GM19193 (cell line): Measurements from ENCODE around the gene SORBS1.

Source experiments
- POLR2A ChIP-seq: IDR thresholded peaks from 4 replicates; pipeline ENCODE4 v1.6.1; 2011; ENCODE audit not compliant: insufficient read depth, insufficient read length; ENCODE audit errors: extremely low read depth

SORBS1 gene

DNA sequence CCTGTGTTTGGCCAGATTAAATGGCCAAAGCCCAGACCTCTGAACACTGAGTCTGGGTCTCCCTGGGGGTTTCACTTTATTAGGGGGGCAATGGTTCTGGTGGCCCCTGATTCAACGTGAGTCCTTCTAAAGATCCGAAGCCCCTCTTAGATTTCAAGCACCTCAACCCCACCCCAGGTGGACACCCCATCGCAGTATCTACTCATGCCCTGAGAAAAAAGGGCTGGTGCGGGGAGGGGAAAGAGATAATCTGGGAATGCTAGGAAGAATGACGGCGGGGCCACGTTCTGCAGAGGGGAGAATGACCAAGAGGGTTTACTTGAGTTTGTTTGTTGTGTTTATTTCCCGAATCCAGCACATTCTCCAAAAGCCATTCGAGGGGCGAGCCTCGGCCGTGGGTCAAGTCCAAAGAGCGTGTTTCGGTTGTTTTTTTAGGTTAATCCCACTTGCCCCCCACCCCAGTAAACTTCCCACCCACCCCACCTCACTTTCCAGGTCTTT is 271.2 kb downstream of the SORBS1 start:
- no peak for TF ChIP-seq POLR2A

DNA sequence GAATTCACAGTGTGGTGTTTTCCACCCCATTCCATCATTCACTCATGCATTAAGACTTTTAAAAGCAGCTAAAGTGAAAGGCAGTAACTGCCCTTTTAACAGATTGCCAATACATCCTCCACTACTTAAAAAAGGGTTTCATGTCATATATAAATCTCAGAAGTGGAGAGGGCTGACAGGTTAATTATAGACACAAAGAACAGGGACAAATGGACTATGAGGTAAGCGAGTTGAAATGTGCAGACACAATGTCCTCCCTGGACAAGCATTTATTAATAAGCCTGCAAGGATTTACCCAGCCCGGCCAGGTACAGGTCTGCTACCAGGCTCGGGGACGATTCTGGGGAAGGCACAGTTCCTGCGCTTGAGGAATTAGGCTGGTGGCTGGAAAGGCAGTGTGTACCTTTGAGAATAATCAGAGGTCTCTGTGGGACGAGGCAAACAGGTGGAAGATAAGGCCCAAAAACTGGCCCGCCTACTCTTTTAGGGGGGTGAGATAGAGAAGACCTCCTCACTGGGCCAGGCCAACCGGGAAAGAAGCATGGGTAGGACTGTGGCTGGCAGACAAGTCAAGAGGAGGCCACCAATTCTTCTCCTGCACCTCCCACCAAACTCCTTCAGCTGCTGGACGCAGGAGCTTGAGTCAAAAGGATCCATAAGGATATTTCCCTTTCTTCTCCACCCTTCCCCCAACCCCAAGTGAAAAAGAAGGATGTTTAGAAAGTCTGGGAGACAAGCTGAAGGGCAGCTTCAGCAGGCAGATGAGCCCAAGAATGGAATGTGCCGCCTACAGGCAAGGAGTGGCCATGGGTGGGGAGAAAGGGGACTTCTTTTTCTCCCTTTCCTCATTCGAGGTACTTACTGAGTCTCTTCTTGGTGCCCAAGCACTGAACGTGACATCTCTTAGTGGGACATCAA is 271.9 kb downstream of the SORBS1 start:
- TF ChIP-seq POLR2A = no peak

DNA sequence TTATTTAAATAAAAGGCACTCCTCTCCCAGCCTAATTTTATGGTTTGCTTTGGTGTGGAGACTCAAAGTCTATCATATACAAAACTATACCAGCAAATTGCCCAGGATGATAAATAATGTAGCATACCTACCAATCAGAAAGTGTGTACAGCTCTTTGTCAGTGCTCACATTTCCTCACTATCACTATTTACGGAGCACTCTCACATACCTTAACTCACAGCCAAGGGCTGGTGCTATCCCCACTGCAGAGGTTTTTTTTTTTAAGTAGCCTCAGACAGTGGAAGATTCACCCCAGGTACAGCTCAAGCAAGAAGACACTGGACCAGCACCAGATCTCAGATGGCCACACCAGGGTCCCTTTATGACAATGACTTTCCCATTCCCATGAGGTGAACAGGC is 272.9 kb downstream of the SORBS1 start:
- TF ChIP-seq POLR2A = no peak

DNA sequence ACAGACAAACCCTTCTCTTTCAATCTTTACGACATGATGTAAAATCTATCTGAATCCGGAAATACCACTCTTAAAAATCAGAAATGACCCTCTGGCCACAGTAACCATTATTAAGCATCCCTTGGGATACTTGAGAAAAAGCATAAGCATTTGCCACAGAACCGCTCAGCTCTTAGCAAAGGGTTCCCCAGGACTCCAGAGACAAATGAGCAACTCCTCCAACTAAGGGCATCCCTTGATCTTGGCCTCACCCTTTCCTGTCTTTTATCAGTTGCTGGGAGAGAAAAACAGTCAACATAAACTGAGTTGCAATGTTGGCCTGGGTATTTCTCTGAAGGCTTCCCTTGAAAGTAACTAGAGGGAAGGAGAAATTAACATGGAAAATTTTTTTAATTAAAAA is 273.9 kb downstream of the SORBS1 start:
- no peak for TF ChIP-seq POLR2A

DNA sequence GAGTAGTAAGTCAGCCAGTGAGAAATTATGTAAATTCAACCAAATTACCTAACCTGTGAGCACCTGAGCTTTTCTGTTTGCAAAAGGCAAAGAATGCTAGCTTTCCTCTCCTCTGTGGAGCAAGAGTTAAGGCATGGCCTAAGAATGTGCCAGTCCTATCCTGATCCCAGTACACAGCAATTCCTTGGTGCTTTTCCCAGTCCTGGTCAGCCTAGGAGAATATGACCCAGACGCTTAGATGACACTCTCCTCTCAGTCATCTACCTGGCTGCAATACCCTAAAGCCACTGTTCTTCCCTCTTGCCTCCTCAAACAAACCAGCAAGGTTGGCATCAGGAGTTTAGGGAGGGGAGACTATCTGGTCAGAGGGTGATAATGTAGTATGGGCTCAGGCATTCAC is 274.5 kb downstream of the SORBS1 start:
- no peak for TF ChIP-seq POLR2A

DNA sequence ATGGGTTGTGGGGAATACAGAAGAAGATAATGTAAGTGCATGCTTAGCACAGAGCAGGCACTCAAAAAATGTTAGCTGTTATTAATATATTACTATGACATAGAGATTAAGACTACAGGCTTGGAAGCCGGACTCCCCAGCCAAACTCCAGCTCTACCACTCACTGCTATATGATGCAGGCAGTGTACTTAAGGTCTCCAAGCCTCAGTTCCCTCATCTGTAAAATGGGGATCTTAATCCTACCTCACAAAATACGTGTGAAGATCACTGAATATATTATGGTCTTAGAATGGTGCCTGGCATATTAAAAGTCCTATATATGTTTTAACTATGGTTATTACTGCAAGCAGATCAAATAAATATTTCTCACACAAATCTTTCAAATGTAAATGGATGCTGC is 275.6 kb downstream of the SORBS1 start:
- TF ChIP-seq POLR2A = no peak

DNA sequence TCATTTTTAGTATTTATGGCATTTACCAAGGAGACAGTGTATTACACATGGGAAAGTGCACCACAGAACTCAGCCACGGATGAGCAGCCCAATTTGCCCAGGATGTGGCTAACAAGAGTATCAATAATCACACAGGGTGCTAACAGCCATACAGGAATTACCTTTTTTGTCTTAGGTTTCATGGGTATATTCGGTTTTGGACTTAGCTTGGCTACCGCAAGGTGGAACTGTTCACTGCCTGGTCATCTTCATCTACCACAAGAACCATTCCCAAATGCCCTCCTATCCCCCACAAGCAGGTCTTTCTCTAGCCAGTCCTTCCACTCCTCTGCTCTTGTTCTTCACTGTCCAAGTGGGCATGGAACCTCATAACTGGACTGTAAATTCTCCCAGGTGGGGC is 276.4 kb downstream of the SORBS1 start:
- no peak for TF ChIP-seq POLR2A

DNA sequence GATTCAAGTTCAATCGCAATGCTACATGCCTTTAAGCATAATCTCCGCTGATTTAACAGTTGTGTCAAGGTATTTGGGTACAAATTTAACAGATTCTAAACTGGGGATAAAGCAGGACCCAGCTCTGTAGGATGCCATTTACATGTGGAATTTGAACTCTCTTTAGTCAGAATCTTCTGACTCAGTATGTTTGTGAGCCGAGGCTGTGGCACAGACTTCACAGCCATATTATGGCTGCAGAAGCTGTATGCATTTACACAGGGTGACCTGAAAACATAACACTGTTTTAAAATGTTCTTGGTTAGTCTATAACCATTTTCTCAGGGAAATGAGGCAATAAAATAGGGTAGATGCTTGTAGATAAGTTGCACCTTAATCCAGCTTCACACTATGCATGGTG is 279.1 kb downstream of the SORBS1 start:
- no peak for TF ChIP-seq POLR2A

DNA sequence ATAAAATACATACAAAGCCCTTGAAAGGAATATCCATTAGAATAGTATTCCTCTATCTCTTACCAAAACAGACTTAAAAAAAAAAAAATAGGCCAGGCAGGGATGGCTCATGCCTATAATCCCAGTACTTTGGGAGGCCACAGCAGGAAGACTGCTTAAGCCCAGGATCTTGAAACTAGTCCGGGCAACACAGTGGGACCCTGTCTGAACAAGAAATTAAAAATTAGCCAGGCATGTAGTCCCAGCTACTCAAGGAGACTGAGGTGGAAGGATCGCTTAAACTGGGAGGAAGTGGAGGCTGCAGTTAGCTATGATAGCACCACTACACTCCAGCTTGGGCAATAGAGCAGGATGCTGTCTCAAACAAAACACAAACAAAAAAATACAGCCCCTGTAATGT is 280.0 kb downstream of the SORBS1 start:
- no peak for TF ChIP-seq POLR2A

DNA sequence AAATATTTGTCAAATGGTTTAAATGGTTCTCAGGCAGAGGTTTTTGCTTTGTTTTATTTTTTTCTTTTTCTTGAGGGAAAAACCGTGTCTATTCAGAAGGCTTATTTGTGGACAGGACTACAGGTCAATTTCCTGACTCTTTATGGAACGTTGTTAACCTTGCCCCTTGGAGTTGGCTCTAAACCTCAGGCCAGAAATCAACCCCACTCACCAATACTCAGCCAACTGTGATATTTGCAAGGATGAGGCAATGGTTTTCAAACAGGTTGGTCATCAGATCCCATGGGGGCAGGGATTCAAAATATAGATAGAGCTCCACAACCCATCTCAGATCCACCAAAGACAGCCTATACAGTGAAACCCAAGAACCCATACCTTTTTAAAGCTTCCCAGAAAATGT is 280.5 kb downstream of the SORBS1 start:
- no peak for TF ChIP-seq POLR2A

DNA sequence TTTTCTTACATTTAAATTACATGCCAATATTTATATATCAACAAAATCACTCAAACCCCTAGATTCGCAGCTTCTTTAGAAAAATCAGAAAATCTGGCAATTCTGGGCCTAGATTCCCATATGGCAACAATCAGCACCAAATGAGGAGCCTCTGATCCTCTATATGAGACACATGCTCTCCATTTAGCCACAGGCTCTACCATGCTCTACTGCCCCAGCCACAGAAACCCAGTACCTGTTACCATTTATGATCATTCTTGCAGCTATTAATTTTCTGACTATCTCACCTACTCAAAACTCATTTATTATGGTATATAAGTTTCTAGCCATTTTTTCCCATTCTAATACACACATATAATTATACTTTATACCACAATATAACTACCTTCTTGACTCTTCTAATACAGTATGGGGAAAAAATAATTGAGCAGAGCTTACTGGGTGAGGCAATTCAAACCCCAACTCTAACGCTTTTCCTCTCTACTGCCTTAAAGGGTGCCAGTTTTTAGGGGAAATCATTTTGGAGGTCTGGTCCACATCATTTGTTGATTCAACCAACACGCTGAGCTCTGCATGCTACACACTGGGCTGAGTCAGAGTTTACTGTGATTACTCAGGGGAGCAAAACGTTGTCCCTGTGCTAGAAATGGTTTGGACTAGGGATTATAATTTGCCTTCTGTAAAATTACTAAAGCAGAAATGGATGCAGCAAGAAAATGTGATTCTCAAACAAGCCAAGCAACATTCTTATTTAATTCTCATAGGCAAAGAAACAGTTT is 281.9 kb downstream of the SORBS1 start:
- no peak for TF ChIP-seq POLR2A

DNA sequence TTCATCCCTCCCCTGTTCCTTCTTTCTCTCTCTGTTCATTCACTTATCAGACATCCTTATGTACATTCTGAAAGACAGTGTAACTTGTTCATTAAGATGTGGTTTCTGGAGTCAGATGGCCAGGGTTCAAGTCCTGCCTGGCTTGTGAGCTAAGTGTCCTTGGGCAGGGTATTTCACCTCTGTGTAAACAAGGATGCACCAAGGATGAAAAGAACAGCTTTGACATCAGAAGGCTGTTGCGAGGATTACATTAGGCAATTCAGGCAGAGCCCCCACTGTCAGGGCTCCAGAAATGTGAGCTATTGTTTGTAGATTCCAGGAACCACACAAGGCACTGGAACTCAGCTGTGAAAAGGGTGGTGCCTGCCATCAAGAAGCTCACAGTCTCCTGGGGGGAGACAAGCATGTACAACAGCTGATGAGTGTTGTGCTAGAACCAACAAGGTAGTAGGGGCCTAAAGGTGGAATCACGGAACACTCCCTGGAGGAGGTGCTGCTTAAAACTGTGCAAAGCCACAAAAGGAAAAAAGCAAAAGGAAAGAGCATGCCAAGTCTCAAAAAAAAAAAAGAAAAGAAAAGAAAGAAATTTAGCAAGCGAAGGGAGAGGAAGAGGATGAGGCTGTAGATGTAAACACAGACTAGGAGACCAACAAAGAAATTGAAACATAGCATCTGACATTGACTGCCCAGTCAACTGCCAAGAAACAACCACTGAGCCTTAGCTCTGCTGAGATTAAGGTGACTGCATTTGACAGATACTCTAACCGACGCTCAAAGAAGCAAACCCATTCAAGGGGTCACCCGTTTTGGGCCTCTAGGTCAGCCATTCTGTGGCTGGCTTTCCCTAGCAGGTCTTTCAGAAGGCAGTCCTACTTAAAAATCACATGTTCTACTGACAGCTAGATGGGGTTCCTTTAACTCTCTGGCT is 282.8 kb downstream of the SORBS1 start:
- no peak for TF ChIP-seq POLR2A

DNA sequence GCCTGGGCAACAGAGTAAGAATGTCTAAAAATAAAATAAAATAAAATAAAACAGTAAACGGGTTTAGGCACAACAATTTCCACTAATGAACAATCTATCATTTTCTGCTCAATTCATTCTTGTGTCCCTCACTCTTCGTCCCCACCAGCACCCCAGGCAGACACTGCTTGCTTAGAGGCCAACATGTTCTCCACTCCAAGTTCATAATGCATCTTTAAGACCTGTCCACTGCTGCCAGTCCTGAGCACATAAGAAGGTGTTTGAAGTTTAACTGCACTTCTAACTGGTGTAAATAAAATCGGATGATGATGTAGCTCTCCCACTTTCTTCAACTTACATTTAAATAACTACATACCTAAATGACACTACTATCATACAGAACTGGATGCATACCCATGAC is 283.6 kb downstream of the SORBS1 start:
- no peak for TF ChIP-seq POLR2A

DNA sequence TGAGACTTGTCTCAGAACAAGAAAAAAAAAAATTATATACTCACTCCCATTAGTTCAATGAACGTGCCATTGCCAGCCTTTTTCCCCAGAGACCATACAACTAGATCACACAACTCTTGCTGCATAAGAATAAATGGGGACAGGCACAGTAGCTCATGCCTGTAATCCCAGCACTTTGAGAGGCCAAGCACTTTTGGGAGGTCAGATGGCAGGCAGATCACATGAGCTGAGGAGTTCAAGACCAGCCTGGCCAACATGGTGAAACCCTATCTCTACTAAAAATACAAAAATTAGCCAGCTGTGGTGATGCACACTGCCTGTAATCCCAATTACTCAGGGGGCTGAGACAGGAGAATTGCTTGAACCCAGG is 284.0 kb downstream of the SORBS1 start:
- no peak for TF ChIP-seq POLR2A
